ENCODE measurements around the gene AURKA. TPM values are rescaled to one million over a fixed set of nuclear protein-coding genes. Genes with fewer than 3 reads are reported as not detected.
"Not testable (repeated sequence)": the region's sequence is repeated elsewhere in the genome, so short reads cannot be mapped to it uniquely, and the experiment has no call there.

The AURKA gene
- total RNA-seq, 1 donor = 4.7 TPM

DNA sequence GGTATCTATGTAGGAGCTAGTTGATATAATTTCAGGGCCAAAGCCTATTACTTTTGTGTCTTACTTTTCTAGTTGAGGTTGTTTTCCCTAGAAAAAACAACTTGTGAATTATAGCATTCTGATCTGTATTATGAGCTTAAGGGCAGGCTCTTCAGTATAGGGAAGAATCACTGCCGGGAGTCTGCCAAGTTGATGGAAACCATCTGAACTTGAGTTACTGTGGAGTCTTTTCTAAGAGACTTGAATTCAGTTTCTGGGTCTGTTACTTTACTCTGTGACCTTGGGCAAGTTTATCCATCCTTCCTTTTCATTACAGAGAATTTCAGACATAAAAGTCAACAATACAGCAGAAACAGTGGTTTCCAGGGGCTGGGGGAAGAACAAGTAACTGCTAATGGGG is 17.9 kb upstream of the AURKA start:
- H3K4me1 ChIP-seq (ENCODE audit: insufficient read depth, low read length) = peaks cover 8% of the 10 kb centered on the region
- peaks cover 3% of the 10 kb centered on the region for H3K79me2 ChIP-seq (ENCODE audit: insufficient read depth, low read length)
- no peaks in the 10 kb centered on the region for H4K20me1 ChIP-seq (ENCODE audit: insufficient read depth, low read length)
- H3K9me3 ChIP-seq (ENCODE audit: low read depth, low read length) = no peaks in the 10 kb centered on the region
- no peak overlapping the region for H3K4me2 ChIP-seq (ENCODE audit: insufficient read depth, low read length)
- no peak overlapping the region for H3K4me3 ChIP-seq (ENCODE audit: insufficient read depth, low read length)
- H2AFZ ChIP-seq (ENCODE audit: low read length) = no peak overlapping the region
- no peak for DNase-seq (ENCODE audit: insufficient read length, low spot score, missing footprints)
- H3K27ac ChIP-seq (ENCODE audit: low read depth, low read length) = no peak overlapping the region
- no peaks in the 10 kb centered on the region for H3K27me3 ChIP-seq (ENCODE audit: insufficient read depth, low read length)
- H3K36me3 ChIP-seq (ENCODE audit: insufficient read depth, low read length) = peaks cover 29% of the 10 kb centered on the region
- TF ChIP-seq, protein P1, sequence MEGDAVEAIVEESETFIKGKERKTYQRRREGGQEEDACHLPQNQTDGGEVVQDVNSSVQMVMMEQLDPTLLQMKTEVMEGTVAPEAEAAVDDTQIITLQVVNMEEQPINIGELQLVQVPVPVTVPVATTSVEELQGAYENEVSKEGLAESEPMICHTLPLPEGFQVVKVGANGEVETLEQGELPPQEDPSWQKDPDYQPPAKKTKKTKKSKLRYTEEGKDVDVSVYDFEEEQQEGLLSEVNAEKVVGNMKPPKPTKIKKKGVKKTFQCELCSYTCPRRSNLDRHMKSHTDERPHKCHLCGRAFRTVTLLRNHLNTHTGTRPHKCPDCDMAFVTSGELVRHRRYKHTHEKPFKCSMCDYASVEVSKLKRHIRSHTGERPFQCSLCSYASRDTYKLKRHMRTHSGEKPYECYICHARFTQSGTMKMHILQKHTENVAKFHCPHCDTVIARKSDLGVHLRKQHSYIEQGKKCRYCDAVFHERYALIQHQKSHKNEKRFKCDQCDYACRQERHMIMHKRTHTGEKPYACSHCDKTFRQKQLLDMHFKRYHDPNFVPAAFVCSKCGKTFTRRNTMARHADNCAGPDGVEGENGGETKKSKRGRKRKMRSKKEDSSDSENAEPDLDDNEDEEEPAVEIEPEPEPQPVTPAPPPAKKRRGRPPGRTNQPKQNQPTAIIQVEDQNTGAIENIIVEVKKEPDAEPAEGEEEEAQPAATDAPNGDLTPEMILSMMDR (IDR thresholded peaks at IDR 0.05; ENCODE audit: extremely low read depth, low read depth, low read length) = no peak

GRCh38 chr20:56409521-56409920 is 17.5 kb upstream of the AURKA start:
- Histone ChIP-seq H3K4me3 (ENCODE audit: insufficient read depth, low read length) (no peak overlapping the region), H3K9me3 (ENCODE audit: low read depth, low read length) (no peaks in the 10 kb centered on the region), H3K4me2 (ENCODE audit: insufficient read depth, low read length) (no peak overlapping the region), H4K20me1 (ENCODE audit: insufficient read depth, low read length) (no peaks in the 10 kb centered on the region), H3K4me1 (ENCODE audit: insufficient read depth, low read length) (peaks cover 3% of the 10 kb centered on the region), H2AFZ (ENCODE audit: low read length) (no peak overlapping the region), H3K79me2 (ENCODE audit: insufficient read depth, low read length) (peaks cover 3% of the 10 kb centered on the region), H3K36me3 (ENCODE audit: insufficient read depth, low read length) (peaks cover 31% of the 10 kb centered on the region), H3K27me3 (ENCODE audit: insufficient read depth, low read length) (no peaks in the 10 kb centered on the region), H3K27ac (ENCODE audit: low read depth, low read length) (no peak overlapping the region)
- no peak for DNase-seq (ENCODE audit: insufficient read length, low spot score, missing footprints)
- TF ChIP-seq, protein P1 (IDR thresholded peaks at IDR 0.05; ENCODE audit: extremely low read depth, low read depth, low read length) = no peak

DNA sequence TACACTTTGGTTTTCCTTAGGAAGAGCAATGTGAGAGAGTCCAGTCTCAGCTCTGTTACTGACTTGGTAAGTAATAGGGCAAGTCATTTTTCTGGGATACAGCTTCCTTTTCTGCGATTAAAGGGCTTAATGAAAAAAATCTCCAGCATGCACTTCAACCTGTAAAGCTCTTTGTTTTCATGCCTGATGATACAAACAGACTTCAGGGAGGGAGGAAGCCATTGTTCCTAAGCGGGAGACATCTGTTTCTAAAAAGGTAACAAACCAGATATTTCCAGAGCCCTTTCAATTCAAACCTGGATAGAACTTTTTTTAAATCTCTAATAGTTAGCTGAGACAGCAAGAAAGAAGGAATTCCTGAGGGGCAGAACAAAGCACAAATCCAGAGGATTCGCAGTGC is 14.9 kb upstream of the AURKA start:
- peaks cover 3% of the 10 kb centered on the region for H3K79me2 ChIP-seq (ENCODE audit: insufficient read depth, low read length)
- H3K27me3 ChIP-seq (ENCODE audit: insufficient read depth, low read length) = no peaks in the 10 kb centered on the region
- DNase-seq (ENCODE audit: insufficient read length, low spot score, missing footprints) = no peak
- TF ChIP-seq, protein P1 (IDR thresholded peaks at IDR 0.05; ENCODE audit: extremely low read depth, low read depth, low read length) = no peak
- no peaks in the 10 kb centered on the region for H3K4me1 ChIP-seq (ENCODE audit: insufficient read depth, low read length)
- no peak overlapping the region for H3K27ac ChIP-seq (ENCODE audit: low read depth, low read length)
- H3K9me3 ChIP-seq (ENCODE audit: low read depth, low read length) = no peaks in the 10 kb centered on the region
- H3K4me2 ChIP-seq (ENCODE audit: insufficient read depth, low read length) = no peak overlapping the region
- H4K20me1 ChIP-seq (ENCODE audit: insufficient read depth, low read length) = no peaks in the 10 kb centered on the region
- no peak overlapping the region for H3K4me3 ChIP-seq (ENCODE audit: insufficient read depth, low read length)
- H2AFZ ChIP-seq (ENCODE audit: low read length) = no peak overlapping the region
- H3K36me3 ChIP-seq (ENCODE audit: insufficient read depth, low read length) = peaks cover 54% of the 10 kb centered on the region

DNA sequence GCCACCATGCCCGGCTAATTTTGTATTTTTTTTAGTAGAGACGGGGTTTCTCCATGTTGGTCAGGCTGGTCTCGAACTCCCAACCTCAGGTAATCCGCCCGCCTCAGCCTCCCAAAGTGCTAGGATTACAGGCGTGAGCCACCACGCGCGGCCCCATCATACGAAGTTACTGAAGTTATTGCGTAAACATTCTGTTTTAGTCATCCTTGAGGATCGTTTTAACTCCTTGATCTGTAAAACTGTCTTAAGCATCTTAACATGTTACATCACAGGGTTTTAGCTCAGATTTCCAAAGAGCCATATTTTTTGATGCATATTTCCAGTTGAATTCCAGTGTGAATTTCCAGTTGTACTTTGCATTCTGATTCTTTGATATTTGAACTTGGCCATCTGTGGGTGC is 13.3 kb upstream of the AURKA start:
- H2AFZ ChIP-seq (ENCODE audit: low read length); DNase-seq (ENCODE audit: insufficient read length, low spot score, missing footprints); H3K27ac ChIP-seq (ENCODE audit: low read depth, low read length); H4K20me1 ChIP-seq (ENCODE audit: insufficient read depth, low read length); H3K4me2 ChIP-seq (ENCODE audit: insufficient read depth, low read length); H3K4me1 ChIP-seq (ENCODE audit: insufficient read depth, low read length); H3K4me3 ChIP-seq (ENCODE audit: insufficient read depth, low read length); H3K9me3 ChIP-seq (ENCODE audit: low read depth, low read length); H3K27me3 ChIP-seq (ENCODE audit: insufficient read depth, low read length): not testable (repeated sequence)
- H3K36me3 ChIP-seq (ENCODE audit: insufficient read depth, low read length) = peaks cover 62% of the 10 kb centered on the region
- H3K79me2 ChIP-seq (ENCODE audit: insufficient read depth, low read length) = peaks cover 15% of the 10 kb centered on the region

Data from osteoblast (primary cell).